D341Med (cell line): ENCODE measurements around the gene CTAGE8.
"Not testable (repeated sequence)": the region's sequence is repeated elsewhere in the genome, so short reads cannot be mapped to it uniquely, and the experiment has no call there.

ENCODE experiments used
- DNase-seq: peaks from one replicate; pipeline ENCODE4 v3.0.0; 2012; ENCODE audit warnings: low spot score

Gene CTAGE8

GRCh38 chr7:144255471-144255897, 13.6 kb downstream of the CTAGE8 start:
- DNase-seq: no peak

GRCh38 chr7:144252307-144252706, 16.8 kb downstream of the CTAGE8 start:
- DNase-seq: not testable (repeated sequence)

GRCh38 chr7:144247674-144248330, 21.3 kb downstream of the CTAGE8 start:
- not testable (repeated sequence) for DNase-seq

GRCh38 chr7:144246967-144247366, 22.1 kb downstream of the CTAGE8 start:
- not testable (repeated sequence) for DNase-seq

- not testable (repeated sequence) for DNase-seq
These were observed 23.7 kb downstream of the CTAGE8 start for GRCh38 chr7:144245372-144245771.

GRCh38 chr7:144239365-144239764, 29.7 kb downstream of the CTAGE8 start, which contains the start of gene OR2A42:
TSS of gene OR2A42 (minus strand) at chr7:144239605. CDS start at chr7:144232843, 6,762 bp downstream.
- DNase-seq: not testable (repeated sequence)

- DNase-seq: not testable (repeated sequence)
These were observed 30.5 kb downstream of the CTAGE8 start for GRCh38 chr7:144238530-144239082.

GRCh38 chr7:144233039-144233438, 36.0 kb downstream of the CTAGE8 start:
- DNase-seq: not testable (repeated sequence)

- not testable (repeated sequence) for DNase-seq
These were observed 38.1 kb downstream of the CTAGE8 start for GRCh38 chr7:144231027-144231426.

GRCh38 chr7:144228810-144229209, 40.3 kb downstream of the CTAGE8 start:
- not testable (repeated sequence) for DNase-seq

GRCh38 chr7:144226866-144227265, 42.2 kb downstream of the CTAGE8 start:
- not testable (repeated sequence) for DNase-seq

GRCh38 chr7:144223675-144224074, 45.4 kb downstream of the CTAGE8 start:
- not testable (repeated sequence) for DNase-seq

GRCh38 chr7:144220531-144220930, 48.6 kb downstream of the CTAGE8 start:
- DNase-seq: not testable (repeated sequence)

- DNase-seq: not testable (repeated sequence)
These were observed 49.9 kb downstream of the CTAGE8 start for GRCh38 chr7:144219149-144219548.

GRCh38 chr7:144218581-144218980, 50.5 kb downstream of the CTAGE8 start:
- not testable (repeated sequence) for DNase-seq

- not testable (repeated sequence) for DNase-seq
These were observed 51.9 kb downstream of the CTAGE8 start for GRCh38 chr7:144217200-144217599.
